Astrocyte (in vitro differentiated cells and primary cell): Measurements from ENCODE around the gene LCLAT1. TPM values are rescaled to one million over a fixed set of nuclear protein-coding genes. Genes with fewer than 3 reads are reported as not detected.

Experiments used
- DNase-seq: peaks from one replicate; pipeline ENCODE4 v3.0.0-alpha.2; 2010; ENCODE audit warnings: low read depth
- FAIRE-seq: peaks from 2 replicates; lab custom pipeline; 2011; peaks lifted over from hg19 to GRCh38; lab: Jason Lieb, UNC
- H2AFZ ChIP-seq: 2 replicates; pipeline ENCODE4 v1.6.0; 2012; ENCODE audit warnings: low read depth, low read length, inconsistent platforms
- H3K27ac ChIP-seq: 2 replicates; pipeline ENCODE4 v1.5.1; 2011; ENCODE audit warnings: low read depth, low read length, inconsistent platforms
- H3K27me3 ChIP-seq: 2 replicates; pipeline ENCODE4 v1.6.0; 2011; ENCODE audit warnings: low read length, inconsistent platforms; ENCODE audit not compliant: insufficient read depth
- H3K36me3 ChIP-seq: 2 replicates; pipeline ENCODE4 v1.5.1; 2011; ENCODE audit warnings: low read length, inconsistent platforms; ENCODE audit not compliant: insufficient read depth
- H3K4me1 ChIP-seq: 2 replicates; pipeline ENCODE4 v1.5.1; 2011; ENCODE audit warnings: low read length, inconsistent platforms; ENCODE audit not compliant: insufficient read depth
- H3K4me2 ChIP-seq: 2 replicates; pipeline ENCODE4 v1.6.0; 2012; ENCODE audit warnings: low read length, inconsistent platforms
- H3K4me3 ChIP-seq: 2 replicates; pipeline ENCODE4 v1.5.1; 2011; ENCODE audit warnings: low read depth, mild to moderate bottlenecking, low read length, inconsistent platforms; ENCODE audit not compliant: insufficient read depth
- H3K79me2 ChIP-seq: 2 replicates; pipeline ENCODE4 v1.6.0; 2012; ENCODE audit warnings: mild to moderate bottlenecking, low read length, inconsistent platforms; ENCODE audit not compliant: insufficient read depth
- H3K9ac ChIP-seq: 2 replicates; pipeline ENCODE4 v1.6.0; 2012; ENCODE audit warnings: mild to moderate bottlenecking, low read length, inconsistent platforms
- H3K9me3 ChIP-seq: 2 replicates; pipeline ENCODE4 v1.5.1; 2012; ENCODE audit warnings: low read depth, mild to moderate bottlenecking, low read length, inconsistent platforms; ENCODE audit not compliant: insufficient read depth
- H4K20me1 ChIP-seq: 2 replicates; pipeline ENCODE4 v1.6.0; 2012; ENCODE audit warnings: low read length, inconsistent platforms; ENCODE audit not compliant: insufficient read depth
- H3K27ac Mint-ChIP-seq: one replicate; pipeline ENCODE4 v1.8.0; 2021; ENCODE audit warnings: mild to moderate bottlenecking, mixed read lengths; ENCODE audit not compliant: unreplicated experiment
- H3K27me3 Mint-ChIP-seq: one replicate; pipeline ENCODE4 v1.8.0; 2021; ENCODE audit warnings: low read depth, mixed read lengths; ENCODE audit not compliant: unreplicated experiment
- H3K36me3 Mint-ChIP-seq: one replicate; pipeline ENCODE4 v1.8.0; 2021; ENCODE audit warnings: low read depth, mixed read lengths; ENCODE audit not compliant: unreplicated experiment
- H3K4me1 Mint-ChIP-seq: one replicate; pipeline ENCODE4 v1.8.0; 2021; ENCODE audit warnings: low read depth, mixed read lengths; ENCODE audit not compliant: unreplicated experiment
- H3K4me3 Mint-ChIP-seq: one replicate; pipeline ENCODE4 v1.8.0; 2021; ENCODE audit warnings: mild to moderate bottlenecking, moderate library complexity, mixed read lengths; ENCODE audit not compliant: unreplicated experiment
- H3K9me3 Mint-ChIP-seq: one replicate; pipeline ENCODE4 v1.8.0; 2021; ENCODE audit warnings: mild to moderate bottlenecking, mixed read lengths; ENCODE audit not compliant: unreplicated experiment
- EZH2 ChIP-seq: IDR thresholded peaks from 2 replicates; pipeline ENCODE4 v1.6.1; 2012; ENCODE audit warnings: mild to moderate bottlenecking, low read length, inconsistent platforms; ENCODE audit not compliant: insufficient read depth
- total RNA-seq: library from RNA; stranded (reverse); gene quantifications from 2 replicates; pipeline ENCODE4 v1.2.1, GENCODE V29; 2021
- TF ChIP-seq, protein P1 (sequence below): IDR thresholded peaks from 2 replicates; pipeline ENCODE4 v1.5.1; 2011; ENCODE audit warnings: low read depth, mild to moderate bottlenecking, inconsistent platforms, low read length, moderate library complexity; ENCODE audit not compliant: insufficient read depth

LCLAT1 gene
- total RNA-seq, 1 donor from 2014 or later: 17.5 TPM

DNA sequence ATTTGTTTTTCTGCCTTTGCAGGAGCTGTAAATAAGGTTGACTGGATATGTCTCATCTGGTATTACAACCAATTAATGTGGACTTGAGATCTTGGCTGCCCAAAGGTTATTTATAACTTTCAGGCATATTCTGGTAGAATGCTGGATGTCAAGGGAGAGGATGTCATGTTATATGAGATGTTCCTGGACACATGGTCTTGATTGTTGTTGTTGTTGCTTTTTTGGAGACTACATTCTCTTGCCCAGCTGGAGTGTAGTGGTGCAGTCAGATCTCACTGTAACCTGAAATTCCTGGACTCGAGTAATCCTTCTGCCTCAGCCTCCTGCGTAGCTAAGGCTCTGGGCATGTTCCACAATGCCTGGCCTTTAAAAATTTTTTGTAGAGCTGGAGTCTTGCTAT lies 83.3 kb downstream of the LCLAT1 start:
- Mint-ChIP-seq H3K27ac (no peak overlapping the region), H3K4me1 (peaks cover 9% of the 10 kb centered on the region), H3K27me3 (no peaks in the 10 kb centered on the region), H3K36me3 (peaks cover 7% of the 10 kb centered on the region), H3K4me3 (no peak overlapping the region), H3K9me3 (peaks cover 2% of the 10 kb centered on the region)
- Histone ChIP-seq H3K9ac (no peak overlapping the region), H3K4me3 (no peak overlapping the region), H3K4me2 (no peak overlapping the region), H3K27ac (no peak overlapping the region), H3K27me3 (no peaks in the 10 kb centered on the region), H3K79me2 (no peaks in the 10 kb centered on the region), H3K4me1 (no peaks in the 10 kb centered on the region), H3K9me3 (no peaks in the 10 kb centered on the region), H2AFZ (no peak overlapping the region), H3K36me3 (no peaks in the 10 kb centered on the region), H4K20me1 (no peaks in the 10 kb centered on the region)
- TF ChIP-seq EZH2: no peak
- TF ChIP-seq, protein P1, sequence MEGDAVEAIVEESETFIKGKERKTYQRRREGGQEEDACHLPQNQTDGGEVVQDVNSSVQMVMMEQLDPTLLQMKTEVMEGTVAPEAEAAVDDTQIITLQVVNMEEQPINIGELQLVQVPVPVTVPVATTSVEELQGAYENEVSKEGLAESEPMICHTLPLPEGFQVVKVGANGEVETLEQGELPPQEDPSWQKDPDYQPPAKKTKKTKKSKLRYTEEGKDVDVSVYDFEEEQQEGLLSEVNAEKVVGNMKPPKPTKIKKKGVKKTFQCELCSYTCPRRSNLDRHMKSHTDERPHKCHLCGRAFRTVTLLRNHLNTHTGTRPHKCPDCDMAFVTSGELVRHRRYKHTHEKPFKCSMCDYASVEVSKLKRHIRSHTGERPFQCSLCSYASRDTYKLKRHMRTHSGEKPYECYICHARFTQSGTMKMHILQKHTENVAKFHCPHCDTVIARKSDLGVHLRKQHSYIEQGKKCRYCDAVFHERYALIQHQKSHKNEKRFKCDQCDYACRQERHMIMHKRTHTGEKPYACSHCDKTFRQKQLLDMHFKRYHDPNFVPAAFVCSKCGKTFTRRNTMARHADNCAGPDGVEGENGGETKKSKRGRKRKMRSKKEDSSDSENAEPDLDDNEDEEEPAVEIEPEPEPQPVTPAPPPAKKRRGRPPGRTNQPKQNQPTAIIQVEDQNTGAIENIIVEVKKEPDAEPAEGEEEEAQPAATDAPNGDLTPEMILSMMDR: no peak
- FAIRE-seq (peak; percentile 29), DNase-seq (no peak)

DNA sequence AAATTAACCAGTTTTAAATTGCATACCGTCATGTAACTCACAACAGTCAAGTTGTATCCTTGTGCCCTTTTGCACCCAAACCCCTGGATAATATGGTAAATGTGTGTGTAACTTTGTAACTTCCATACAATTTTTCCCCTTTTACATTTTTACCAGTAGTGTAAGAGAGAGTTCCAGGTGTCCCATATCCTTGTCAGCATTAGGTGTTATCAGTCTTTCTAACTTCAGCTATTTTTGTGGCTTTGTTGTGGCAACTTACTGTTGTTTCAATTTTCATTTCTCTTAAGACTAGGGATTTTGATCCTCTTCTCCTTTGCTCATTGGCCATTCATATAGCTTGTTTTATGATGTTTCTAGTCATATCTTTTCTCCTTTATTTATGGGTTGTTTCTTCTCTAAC lies 94.6 kb downstream of the LCLAT1 start:
- Mint-ChIP-seq H3K9me3 (no peaks in the 10 kb centered on the region), H3K27ac (no peak overlapping the region), H3K4me1 (no peaks in the 10 kb centered on the region), H3K36me3 (peaks cover 2% of the 10 kb centered on the region), H3K27me3 (no peaks in the 10 kb centered on the region), H3K4me3 (no peak overlapping the region)
- H3K4me2 ChIP-seq: no peak overlapping the region
- no peaks in the 10 kb centered on the region for H3K79me2 ChIP-seq
- no peaks in the 10 kb centered on the region for H3K27me3 ChIP-seq
- DNase-seq (peak; percentile 10), FAIRE-seq (no peak)
- no peak for TF ChIP-seq EZH2
- TF ChIP-seq, protein P1: no peak
- H3K9me3 ChIP-seq: no peaks in the 10 kb centered on the region
- no peak overlapping the region for H2AFZ ChIP-seq
- no peaks in the 10 kb centered on the region for H4K20me1 ChIP-seq
- no peak overlapping the region for H3K4me3 ChIP-seq
- H3K27ac ChIP-seq: no peak overlapping the region
- no peak overlapping the region for H3K9ac ChIP-seq
- no peaks in the 10 kb centered on the region for H3K4me1 ChIP-seq
- no peaks in the 10 kb centered on the region for H3K36me3 ChIP-seq

GRCh38 chr2:30545875-30546274 lies 98.8 kb downstream of the LCLAT1 start:
- FAIRE-seq: no peak
- no peaks in the 10 kb centered on the region for H3K4me1 ChIP-seq
- Mint-ChIP-seq H3K27ac (no peak overlapping the region), H3K9me3 (no peaks in the 10 kb centered on the region), H3K4me3 (no peak overlapping the region), H3K36me3 (no peaks in the 10 kb centered on the region), H3K27me3 (no peaks in the 10 kb centered on the region), H3K4me1 (no peaks in the 10 kb centered on the region)
- no peaks in the 10 kb centered on the region for H4K20me1 ChIP-seq
- H2AFZ ChIP-seq: no peak overlapping the region
- H3K4me2 ChIP-seq: no peak overlapping the region
- TF ChIP-seq EZH2: no peak
- TF ChIP-seq, protein P1: no peak
- H3K9ac ChIP-seq: no peak overlapping the region
- H3K4me3 ChIP-seq: no peak overlapping the region
- DNase-seq: no peak
- no peaks in the 10 kb centered on the region for H3K27me3 ChIP-seq
- H3K79me2 ChIP-seq: no peaks in the 10 kb centered on the region
- no peaks in the 10 kb centered on the region for H3K9me3 ChIP-seq
- H3K36me3 ChIP-seq: no peaks in the 10 kb centered on the region
- H3K27ac ChIP-seq: no peak overlapping the region
